Stimulated activated CD4-positive, alpha-beta T cell treated with anti-CD3 and anti-CD28 coated beads, Interleukin-1b, Interleukin-23, amount 100 ng/mL, for 1 hour (primary cell): Measurements from ENCODE around the gene C4orf17.

Experiments used
- DNase-seq, 2 donors: peaks; one replicate each; pipeline ENCODE4 v3.0.0-alpha.2; 2020; ENCODE audit warnings: low read depth in 2 of 2

C4orf17 gene

GRCh38 chr4:99536848-99537247 is 26.0 kb downstream of the C4orf17 start:
- DNase-seq, result no peak

GRCh38 chr4:99537674-99538073 is 26.9 kb downstream of the C4orf17 start:
- DNase-seq, result no peak

DNA sequence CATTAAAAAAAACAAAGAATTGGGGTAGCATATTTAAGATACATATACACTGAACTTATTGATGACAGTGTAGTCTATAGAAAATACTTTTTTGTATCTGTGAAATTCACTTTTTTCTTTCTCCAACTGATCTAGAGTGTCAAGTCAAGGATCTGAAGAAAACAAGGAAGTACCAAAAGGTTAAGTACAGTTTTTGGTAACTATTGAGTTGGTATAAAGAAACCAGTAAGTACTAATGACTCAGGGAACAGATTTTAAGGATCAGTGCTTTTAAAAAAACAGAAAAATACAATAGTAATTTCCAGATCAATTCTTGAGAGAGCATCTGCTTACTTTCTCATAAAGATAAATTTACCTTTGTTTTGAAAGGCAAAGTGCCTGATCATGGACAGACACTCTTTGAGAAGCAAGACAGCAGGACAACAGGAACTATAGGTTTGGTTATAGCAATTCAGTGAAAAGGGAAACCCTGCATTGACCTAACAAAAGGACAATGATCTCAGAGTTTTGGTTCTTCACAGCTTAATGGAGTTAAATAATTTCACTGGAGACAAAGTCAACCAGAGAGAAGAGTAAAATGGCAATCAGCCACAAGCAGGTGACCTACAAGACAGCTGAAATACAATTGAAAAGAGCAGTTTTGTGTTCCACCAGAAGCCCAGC is 29.6 kb downstream of the C4orf17 start:
- no peak for DNase-seq

GRCh38 chr4:99552872-99553271 is 42.1 kb downstream of the C4orf17 start:
- no peak for DNase-seq

DNA sequence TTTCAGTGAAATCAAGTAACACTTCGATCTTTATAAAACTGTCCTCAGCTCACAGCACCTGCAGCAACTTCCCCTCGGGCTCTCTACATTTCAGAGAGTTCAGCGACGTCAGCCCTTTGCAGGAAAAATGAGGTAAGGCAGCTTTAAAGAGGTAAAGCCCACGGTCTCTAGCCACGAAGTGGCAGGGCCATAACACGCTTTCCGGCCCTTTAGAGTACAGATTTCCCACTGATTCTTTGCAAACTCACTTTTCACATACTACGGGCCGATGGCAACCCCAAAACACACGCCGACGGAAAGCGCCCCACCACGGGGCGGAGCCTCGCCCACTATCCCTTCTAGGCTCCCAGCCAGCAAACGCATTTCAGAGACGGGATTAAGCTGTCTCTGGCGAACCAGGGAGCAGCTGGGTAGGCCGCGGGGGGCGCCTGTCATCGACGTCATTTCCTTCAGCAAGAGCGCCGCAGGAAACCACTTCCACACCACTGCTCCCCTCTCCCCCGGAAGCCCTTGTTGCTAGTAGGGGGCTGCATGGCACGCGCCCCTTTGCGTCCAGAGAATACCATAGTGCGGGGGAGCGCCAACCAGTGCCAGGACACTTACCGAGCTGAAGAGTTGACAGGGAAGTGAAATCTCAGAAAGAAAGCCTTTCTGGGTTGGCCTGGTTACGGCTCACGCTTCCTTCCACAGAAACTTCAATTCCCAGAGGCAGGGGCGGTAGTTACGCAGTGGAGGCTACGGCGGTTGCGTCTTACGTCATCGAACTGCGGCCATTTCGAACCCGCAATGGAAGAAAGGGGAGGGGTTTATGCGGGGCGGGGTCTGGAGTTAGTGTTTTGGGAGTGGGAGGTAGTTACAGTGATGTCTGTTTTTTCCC is 52.7 kb downstream of the C4orf17 start, which contains the start of gene TRMT10A:
TRMT10A (minus strand) TSS at position 730 of the 877 bp plus-strand sequence. CDS start 4,701 bp downstream, outside the sequence.
- peak; percentile 81 to 90 for DNase-seq

DNA sequence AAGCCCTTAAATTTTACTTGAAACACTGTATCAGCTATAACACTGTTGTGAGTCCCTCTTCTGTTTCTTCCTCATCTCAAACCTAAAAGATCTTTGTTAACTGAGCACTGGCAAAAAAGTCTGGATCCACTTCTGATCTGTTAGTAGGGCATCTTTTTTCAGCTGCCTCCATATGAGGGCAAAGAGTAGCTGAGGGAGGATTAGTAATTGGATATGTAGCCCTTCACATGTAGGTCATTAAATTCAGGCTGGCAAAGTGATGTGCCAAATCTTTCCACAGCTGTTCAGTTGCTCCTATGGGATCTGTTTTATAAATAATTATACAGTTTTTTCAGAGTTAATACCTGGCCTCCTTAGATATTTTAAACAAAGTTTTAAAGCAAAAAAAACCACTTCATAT is 54.1 kb downstream of the C4orf17 start:
- no peak for DNase-seq

GRCh38 chr4:99571883-99572282 is 61.1 kb downstream of the C4orf17 start:
- no peak for DNase-seq

DNA sequence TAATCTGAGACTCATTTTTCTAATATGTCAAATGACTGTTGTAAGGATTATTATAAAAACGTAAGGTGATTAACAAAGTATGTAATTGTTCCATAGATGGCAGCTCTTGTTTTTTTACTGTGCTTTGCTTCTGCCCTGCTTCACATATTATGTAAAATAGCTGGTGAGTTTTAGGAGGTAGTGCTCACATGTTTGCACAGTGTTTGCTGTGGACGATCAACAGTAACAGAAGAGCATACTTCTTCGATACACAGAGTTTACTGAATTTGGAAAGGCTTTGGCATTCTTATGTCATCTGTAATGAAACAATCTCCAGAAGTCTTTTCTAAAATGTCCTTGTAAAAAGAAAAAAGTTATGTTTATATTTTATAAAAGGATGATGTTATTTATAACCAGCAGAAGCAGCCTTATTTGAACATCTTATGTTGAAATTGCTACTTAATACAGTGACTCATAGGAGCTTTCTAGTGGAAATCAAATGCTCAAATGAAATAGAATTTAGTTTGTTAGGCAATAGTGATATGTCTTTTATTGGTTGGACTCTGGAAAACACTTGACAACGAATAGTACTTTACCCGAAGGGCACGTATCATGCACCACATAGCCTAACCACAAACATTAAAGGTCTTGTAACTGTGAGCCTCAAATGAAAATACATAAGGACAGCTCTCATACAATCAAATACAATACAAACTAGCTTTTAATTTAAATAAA is 61.9 kb downstream of the C4orf17 start:
- no peak for DNase-seq

GRCh38 chr4:99573735-99574368 is 63.0 kb downstream of the C4orf17 start:
- no peak for DNase-seq

DNA sequence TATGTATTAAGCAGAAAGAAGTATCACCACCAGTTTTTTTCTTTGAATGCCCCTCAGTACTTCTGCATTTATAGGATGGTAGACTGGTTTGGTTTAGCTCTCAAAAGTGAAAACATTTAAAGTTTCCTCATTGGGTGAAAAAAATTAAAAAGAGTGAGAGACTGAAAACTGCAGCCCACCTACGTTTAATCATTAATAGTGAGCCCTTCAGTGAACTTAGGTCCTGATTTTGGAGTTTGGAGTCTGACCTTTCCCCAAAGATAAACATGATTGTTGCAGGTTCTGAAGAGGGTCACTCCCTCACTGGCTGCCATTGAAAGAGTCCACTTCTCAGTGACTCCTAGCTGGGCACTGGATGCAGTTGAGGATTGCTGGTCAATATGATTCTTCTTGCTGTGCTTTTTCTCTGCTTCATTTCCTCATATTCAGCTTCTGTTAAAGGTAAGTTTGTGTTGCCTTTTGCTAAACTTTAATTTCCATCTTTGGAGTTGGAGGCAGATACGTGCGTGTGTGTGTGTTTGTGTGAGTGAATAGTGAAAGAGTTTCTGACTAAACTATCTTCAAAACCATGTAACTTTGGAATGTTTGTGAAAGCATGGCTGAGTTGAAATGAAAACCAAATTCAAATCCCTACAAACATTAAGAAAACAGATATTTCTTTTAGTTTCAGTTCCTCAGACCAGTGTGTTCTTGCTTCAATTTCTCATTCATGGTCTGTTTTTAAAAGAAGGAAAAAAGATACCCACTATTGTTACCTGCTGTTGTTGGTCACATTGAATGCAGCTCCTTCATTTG is 63.9 kb downstream of the C4orf17 start, which contains the start of gene MTTP:
MTTP (plus strand) TSS at position 295 of the 795 bp plus-strand sequence; CDS start at position 381, 86 bp downstream.
- no peak for DNase-seq

DNA sequence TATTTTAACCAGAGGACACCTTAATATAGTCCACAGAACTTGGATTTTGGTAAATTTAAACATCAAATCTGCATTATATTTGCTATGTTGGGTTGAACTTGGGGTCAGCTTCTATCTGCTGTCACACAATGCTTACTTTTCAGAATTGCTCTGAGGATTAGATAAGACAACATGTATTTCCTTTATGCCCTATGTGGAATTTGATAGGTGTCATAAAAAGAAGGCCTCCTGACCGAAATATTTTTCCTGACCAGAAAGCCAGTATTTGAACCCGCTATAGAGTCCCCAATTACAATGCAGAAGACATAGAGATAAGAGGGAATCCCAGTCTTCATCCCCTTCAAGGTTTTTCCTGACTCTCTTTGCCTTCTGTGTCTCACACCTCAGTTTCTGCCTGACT is 67.9 kb downstream of the C4orf17 start:
- no peak for DNase-seq

GRCh38 chr4:99585516-99585915 is 74.7 kb downstream of the C4orf17 start:
- no peak for DNase-seq

- DNase-seq, result no peak
Measured at GRCh38 chr4:99586322-99586721, 75.5 kb downstream of the C4orf17 start.

- DNase-seq, result no peak
Measured at GRCh38 chr4:99586797-99587196, 76.0 kb downstream of the C4orf17 start.

GRCh38 chr4:99587309-99587708 is 76.5 kb downstream of the C4orf17 start:
- no peak for DNase-seq

DNA sequence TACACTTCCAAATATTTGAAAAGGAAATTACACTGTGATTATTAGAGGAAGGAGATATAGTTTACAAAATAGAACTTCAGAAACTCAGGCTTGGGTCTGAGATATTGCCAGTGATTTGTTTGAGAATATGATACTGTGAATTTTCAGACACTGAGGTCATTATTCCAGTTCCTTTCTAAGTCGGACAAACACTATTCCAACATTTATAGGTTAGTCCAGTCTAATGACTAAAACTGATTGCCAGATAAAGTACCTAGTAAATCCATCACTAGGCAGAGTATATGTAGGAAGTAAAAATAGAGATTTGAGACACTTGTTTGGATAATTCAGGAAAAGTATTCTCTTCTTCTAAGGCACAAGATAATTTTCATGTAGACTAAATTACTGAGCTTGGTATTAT is 77.0 kb downstream of the C4orf17 start:
- no peak for DNase-seq

DNA sequence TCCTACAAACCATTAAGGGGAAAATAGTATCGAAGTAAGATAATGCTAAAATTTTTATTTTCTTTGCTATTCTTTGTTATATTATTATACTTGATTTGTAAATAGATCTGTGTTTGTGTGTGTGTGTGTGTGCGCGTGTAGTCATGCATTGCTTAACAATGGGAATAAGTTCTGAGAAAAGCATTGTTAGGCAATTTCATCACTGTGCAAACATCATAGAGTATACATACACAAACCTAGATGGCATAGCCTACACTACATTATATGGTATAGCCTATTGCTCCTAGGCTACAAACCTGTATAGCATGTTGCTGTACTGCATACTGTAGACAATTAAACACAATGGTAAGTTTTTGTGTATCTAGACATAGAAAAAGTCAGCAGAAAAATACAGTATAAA is 80.9 kb downstream of the C4orf17 start:
- no peak for DNase-seq
